HG03520 (cell line): ENCODE results near the gene CELA2A.

ENCODE experiments used
- ATAC-seq: cut with Tn5 transposase; IDR thresholded peaks from one replicate; pipeline ENCODE4 v1.9.1; 2021; ENCODE audit warnings: mild to moderate bottlenecking, moderate library complexity; ENCODE audit not compliant: unreplicated experiment

CELA2A gene

DNA sequence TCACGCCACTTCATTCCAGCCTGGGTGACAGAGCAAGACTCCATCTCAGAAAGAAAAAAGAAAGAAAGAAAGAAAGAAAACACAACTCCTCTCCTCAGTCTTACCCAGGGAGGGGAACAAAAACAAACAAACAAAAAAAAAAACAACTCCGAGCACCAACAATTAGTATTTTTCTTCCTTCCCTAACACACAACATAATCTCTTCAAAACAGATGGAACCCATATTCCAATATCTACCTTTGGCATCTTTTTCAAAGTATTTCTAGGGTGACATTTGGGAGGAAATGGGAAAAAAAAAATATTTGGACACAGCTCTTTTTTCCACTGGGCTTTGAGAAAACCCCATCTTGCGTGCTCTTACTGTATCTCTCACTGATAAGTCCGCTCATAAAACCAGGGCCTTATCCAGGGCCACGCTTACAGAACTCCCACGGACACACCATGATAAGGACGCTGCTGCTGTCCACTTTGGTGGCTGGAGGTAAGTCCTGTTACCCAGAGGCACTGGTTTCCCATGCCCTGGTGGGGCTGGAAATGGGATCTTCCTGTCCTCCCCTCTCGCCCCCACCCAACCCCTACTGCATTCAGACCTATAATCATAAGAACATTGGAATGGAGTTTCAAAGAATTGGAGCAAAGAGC is at the start of gene CELA2A:
Gene CELA2A, plus strand, starts transcription at position 420 of the 642 bp plus-strand sequence. Its CDS starts 22 bp downstream, at position 442.
- ATAC-seq = no peak

GRCh38 chr1:15407580-15407979 is 49.0 kb upstream of the CELA2A start:
- no peak for ATAC-seq

DNA sequence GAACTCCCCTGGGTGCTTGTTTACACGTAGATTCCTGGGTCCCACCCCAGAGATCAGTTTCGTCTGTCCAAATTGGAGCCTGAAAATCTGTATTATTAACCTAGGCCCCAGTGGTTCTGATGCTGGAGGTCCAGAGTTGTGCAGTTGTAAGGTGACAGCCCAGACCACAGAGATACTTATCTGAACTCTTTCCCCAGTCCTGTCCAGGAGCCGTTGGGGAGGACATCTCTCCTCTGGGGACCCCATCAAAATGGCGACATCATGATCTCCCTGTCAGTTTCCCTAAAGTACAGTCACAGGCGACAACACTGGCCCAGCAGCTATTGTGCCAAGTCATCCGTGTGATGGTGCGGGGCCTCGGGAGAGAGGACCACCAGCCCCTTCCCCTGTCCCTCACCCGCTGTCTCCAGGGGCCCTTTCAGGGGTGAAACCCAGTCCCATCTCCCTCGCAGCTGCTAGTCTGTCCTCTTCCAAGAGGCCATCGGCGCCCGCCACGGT is 47.6 kb upstream of the CELA2A start:
- ATAC-seq = no peak

DNA sequence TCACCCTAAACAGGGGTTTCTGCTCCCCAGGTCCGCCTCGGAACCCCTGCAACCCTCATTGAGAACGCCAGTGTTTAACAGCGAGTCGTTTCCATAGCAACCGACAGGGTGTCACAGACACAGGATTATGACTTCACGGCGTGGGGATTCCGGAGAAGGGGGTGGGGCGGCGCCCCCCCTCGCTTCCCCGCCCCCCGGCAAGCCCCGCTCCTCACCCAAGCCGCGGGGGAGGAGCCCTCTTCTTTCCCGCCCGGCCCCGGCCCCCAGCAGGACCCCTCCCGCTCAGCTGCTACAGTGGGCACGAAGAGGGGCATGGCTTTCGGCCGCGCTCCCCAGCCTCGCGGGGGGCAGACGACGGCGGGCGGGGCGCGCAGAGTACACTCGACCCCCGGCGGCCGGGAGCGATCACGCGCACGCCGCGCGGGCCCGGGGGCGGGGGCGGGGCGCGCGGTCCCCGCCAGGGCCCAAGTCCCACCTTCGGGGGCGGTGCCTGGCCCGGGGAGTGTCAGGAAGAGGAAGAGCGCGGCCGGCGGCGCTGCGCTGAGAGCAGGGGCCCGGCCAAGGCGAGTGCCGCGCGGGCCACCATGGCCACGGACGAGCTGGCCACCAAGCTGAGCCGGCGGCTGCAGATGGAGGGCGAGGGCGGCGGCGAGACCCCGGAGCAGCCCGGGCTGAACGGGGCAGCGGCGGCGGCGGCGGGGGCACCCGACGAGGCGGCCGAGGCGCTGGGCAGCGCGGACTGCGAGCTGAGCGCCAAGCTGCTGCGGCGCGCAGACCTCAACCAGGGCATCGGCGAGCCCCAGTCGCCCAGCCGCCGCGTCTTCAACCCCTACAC is 46.9 kb upstream of the CELA2A start, which contains the start of gene EFHD2:
Gene EFHD2, plus strand, starts transcription at position 501 of the 835 bp plus-strand sequence. Its CDS starts 84 bp downstream, at position 585.
- ATAC-seq = peak; percentile 64

- ATAC-seq = no peak
These were observed 46.2 kb upstream of the CELA2A start for GRCh38 chr1:15410223-15410883.

DNA sequence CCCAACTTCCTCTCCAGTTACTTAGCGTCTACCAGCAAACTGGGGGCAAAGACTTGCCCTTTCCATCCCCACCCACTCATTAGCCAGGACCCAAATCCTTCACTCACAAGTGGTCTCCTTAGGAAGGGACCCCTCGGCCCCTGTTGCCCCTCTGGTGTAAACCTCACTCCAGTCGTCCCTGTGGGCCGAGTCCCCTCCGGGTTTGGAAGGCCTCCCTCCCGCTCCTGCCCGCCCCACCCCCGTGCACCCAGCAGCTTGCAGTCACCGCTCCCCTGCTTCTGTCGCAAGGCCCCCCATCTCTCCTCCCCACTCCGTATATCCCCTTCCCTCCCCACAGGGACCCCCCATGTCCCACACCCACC is 45.7 kb upstream of the CELA2A start:
- no peak for ATAC-seq

- ATAC-seq = peak; percentile 43
These were observed 44.9 kb upstream of the CELA2A start for GRCh38 chr1:15411593-15412137.

DNA sequence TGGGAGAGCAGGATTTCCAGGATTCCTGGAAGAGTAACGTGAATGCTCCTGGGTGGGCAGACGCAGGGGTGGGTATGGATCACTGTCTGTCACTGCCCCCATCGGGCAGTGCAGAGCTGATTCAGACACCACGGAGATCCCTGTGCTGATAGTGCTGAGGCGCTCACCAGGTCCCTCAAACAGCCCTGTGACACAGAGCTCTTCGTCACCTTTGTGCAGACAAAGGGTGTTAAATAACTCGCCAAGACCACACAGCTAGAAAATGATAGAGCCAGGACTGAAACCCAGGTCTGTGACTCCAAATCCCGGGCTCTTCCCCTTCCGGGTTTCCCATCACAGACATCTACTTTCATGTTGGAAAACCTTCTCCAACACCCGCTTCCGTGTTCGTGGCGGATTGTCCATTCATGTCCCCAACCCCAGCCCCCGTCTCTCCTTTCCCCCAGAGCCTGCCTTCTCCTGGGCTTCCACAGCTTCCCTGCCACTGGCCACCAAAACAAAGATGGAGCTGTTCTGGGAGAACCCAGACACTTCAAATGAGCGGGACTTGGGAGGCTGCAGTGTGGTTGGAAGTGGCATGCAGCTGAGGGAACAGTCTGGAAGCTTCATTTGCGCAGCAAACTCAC is 44.2 kb upstream of the CELA2A start:
- no peak for ATAC-seq

DNA sequence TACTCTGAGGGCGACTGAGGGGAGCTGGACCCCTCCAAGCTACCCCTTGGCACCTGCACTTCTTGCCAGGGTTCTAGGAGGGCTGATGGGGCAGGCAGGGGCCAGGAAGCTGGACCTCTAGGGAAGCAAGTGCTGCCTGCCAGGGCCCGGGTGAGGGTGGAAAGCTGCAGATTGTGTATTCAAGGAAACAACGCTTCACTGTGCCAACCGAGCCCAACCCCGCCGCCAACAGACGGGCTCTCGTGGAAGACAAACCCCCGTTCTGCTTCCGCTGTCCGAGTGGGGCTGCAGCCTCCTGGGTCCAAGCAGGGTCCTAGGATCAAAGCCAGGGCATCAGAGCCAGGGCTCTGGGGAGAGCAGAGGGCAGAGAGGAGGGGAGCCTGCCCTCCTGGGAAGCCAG is 43.7 kb upstream of the CELA2A start:
- no peak for ATAC-seq

DNA sequence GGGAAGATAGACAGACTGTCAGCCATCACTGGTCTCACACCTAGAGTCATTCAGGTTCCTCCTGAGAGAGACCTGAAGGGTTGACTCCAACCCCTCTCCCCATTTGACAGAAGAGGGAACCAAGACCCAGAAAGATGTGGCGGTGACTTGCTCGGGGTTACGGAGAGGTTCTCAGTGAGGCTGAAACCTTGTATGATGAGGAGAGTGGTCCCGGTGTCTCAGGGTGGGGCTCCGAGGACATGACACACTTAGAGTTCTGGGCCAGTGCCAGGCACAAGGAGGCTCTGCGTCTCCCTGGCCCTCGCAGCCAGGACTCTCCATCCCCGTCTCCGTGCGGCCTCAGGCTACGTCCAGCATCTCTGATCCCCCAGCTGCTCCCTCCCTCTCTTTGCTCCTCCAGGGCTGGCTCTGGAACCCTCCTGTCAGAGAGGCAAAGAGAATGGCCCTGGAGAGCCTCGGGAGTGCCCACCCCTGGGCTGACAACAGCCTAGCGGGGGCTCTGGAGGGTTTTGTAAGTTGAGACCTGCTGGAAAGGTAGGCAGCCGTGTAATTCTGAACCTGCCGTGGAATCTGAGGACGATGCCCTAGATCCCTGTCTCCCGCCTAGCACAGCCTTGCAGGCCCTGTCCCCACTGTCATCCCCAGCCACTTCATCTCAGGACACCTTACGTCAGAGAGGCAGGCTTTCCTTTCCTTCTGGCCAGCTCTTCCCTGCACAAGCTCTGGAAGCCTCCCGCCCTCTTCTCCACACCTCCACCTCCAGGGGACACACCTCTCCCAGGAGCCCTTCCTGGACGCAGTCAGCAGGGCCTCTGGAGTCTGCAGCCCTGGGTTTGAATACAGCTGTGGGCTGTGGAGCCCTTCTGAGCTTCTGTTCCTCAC is 42.7 kb upstream of the CELA2A start:
- no peak for ATAC-seq

GRCh38 chr1:15414445-15414983 is 42.0 kb upstream of the CELA2A start:
- no peak for ATAC-seq

GRCh38 chr1:15417059-15417934 is 39.2 kb upstream of the CELA2A start:
- no peak for ATAC-seq

GRCh38 chr1:15418806-15419515 is 37.6 kb upstream of the CELA2A start:
- ATAC-seq = no peak

GRCh38 chr1:15420853-15421465 is 35.6 kb upstream of the CELA2A start:
- ATAC-seq = no peak

- no peak for ATAC-seq
These were observed 33.7 kb upstream of the CELA2A start for GRCh38 chr1:15422871-15423270.

- ATAC-seq = no peak
These were observed 33.0 kb upstream of the CELA2A start for GRCh38 chr1:15423355-15424077.

GRCh38 chr1:15424146-15424667 is 32.3 kb upstream of the CELA2A start:
- no peak for ATAC-seq
